ENCODE data around the gene AFF4. TPM values are rescaled to one million over a fixed set of nuclear protein-coding genes. Genes with fewer than 3 reads are reported as not detected.

The AFF4 gene
- total RNA-seq, 1 experiment from 2014 or later, result 58.1 TPM

DNA sequence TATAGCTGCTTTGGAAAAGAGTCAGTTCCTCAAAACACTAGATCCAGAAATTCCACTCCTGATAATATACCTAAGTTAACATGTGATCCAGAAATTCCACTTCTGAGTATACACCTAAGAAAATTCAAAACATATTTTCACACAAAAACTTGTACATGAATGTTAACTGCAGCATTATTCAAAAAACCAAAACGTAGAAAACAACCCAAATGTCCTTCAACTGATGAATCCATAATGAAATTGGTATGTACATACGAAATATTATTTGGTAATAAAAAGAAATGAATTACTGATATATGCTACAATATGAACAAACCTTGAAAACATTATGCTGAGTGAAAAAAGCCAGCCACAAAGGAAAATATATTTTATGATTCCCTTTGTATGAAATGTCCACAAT lies 16.5 kb upstream of the AFF4 start (continued):
- TF ChIP-seq, protein P1, sequence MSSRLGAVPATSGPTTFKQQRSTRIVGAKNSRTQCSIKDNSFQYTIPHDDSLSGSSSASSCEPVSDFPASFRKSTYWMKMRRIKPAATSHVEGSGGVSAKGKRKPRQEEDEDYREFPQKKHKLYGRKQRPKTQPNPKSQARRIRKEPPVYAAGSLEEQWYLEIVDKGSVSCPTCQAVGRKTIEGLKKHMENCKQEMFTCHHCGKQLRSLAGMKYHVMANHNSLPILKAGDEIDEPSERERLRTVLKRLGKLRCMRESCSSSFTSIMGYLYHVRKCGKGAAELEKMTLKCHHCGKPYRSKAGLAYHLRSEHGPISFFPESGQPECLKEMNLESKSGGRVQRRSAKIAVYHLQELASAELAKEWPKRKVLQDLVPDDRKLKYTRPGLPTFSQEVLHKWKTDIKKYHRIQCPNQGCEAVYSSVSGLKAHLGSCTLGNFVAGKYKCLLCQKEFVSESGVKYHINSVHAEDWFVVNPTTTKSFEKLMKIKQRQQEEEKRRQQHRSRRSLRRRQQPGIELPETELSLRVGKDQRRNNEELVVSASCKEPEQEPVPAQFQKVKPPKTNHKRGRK (CRISPR knock-in tag; IDR thresholded peaks at IDR 0.05; ENCODE audit: borderline replicate concordance), result no peak
- TF ChIP-seq TP53 (CRISPR knock-in tag; IDR thresholded peaks at IDR 0.05), result no peak
- no peak for TF ChIP-seq IRF2 (CRISPR knock-in tag; IDR thresholded peaks at IDR 0.05; ENCODE audit: borderline replicate concordance, low read depth)
- TF ChIP-seq, protein P2, sequence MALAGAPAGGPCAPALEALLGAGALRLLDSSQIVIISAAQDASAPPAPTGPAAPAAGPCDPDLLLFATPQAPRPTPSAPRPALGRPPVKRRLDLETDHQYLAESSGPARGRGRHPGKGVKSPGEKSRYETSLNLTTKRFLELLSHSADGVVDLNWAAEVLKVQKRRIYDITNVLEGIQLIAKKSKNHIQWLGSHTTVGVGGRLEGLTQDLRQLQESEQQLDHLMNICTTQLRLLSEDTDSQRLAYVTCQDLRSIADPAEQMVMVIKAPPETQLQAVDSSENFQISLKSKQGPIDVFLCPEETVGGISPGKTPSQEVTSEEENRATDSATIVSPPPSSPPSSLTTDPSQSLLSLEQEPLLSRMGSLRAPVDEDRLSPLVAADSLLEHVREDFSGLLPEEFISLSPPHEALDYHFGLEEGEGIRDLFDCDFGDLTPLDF (CRISPR knock-in tag; IDR thresholded peaks at IDR 0.05), result no peak
- TF ChIP-seq, protein P3, sequence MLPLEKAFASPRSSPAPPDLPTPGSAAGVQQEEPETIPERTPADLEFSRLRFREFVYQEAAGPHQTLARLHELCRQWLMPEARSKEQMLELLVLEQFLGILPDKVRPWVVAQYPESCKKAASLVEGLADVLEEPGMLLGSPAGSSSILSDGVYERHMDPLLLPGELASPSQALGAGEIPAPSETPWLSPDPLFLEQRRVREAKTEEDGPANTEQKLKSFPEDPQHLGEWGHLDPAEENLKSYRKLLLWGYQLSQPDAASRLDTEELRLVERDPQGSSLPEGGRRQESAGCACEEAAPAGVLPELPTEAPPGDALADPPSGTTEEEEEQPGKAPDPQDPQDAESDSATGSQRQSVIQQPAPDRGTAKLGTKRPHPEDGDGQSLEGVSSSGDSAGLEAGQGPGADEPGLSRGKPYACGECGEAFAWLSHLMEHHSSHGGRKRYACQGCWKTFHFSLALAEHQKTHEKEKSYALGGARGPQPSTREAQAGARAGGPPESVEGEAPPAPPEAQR (CRISPR knock-in tag; IDR thresholded peaks at IDR 0.05), result no peak
- no peak for TF ChIP-seq NFYB (CRISPR knock-in tag; conservative IDR thresholded peaks at IDR 0.05; ENCODE audit: low read depth)
- TF ChIP-seq, protein P4, sequence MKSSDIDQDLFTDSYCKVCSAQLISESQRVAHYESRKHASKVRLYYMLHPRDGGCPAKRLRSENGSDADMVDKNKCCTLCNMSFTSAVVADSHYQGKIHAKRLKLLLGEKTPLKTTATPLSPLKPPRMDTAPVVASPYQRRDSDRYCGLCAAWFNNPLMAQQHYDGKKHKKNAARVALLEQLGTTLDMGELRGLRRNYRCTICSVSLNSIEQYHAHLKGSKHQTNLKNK (CRISPR knock-in tag; IDR thresholded peaks at IDR 0.05), result no peak
- TF ChIP-seq, protein P5, sequence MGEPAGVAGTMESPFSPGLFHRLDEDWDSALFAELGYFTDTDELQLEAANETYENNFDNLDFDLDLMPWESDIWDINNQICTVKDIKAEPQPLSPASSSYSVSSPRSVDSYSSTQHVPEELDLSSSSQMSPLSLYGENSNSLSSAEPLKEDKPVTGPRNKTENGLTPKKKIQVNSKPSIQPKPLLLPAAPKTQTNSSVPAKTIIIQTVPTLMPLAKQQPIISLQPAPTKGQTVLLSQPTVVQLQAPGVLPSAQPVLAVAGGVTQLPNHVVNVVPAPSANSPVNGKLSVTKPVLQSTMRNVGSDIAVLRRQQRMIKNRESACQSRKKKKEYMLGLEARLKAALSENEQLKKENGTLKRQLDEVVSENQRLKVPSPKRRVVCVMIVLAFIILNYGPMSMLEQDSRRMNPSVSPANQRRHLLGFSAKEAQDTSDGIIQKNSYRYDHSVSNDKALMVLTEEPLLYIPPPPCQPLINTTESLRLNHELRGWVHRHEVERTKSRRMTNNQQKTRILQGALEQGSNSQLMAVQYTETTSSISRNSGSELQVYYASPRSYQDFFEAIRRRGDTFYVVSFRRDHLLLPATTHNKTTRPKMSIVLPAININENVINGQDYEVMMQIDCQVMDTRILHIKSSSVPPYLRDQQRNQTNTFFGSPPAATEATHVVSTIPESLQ (CRISPR knock-in tag; IDR thresholded peaks at IDR 0.05), result no peak
- TF ChIP-seq, protein P6, sequence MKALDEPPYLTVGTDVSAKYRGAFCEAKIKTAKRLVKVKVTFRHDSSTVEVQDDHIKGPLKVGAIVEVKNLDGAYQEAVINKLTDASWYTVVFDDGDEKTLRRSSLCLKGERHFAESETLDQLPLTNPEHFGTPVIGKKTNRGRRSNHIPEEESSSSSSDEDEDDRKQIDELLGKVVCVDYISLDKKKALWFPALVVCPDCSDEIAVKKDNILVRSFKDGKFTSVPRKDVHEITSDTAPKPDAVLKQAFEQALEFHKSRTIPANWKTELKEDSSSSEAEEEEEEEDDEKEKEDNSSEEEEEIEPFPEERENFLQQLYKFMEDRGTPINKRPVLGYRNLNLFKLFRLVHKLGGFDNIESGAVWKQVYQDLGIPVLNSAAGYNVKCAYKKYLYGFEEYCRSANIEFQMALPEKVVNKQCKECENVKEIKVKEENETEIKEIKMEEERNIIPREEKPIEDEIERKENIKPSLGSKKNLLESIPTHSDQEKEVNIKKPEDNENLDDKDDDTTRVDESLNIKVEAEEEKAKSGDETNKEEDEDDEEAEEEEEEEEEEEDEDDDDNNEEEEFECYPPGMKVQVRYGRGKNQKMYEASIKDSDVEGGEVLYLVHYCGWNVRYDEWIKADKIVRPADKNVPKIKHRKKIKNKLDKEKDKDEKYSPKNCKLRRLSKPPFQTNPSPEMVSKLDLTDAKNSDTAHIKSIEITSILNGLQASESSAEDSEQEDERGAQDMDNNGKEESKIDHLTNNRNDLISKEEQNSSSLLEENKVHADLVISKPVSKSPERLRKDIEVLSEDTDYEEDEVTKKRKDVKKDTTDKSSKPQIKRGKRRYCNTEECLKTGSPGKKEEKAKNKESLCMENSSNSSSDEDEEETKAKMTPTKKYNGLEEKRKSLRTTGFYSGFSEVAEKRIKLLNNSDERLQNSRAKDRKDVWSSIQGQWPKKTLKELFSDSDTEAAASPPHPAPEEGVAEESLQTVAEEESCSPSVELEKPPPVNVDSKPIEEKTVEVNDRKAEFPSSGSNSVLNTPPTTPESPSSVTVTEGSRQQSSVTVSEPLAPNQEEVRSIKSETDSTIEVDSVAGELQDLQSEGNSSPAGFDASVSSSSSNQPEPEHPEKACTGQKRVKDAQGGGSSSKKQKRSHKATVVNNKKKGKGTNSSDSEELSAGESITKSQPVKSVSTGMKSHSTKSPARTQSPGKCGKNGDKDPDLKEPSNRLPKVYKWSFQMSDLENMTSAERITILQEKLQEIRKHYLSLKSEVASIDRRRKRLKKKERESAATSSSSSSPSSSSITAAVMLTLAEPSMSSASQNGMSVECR (CRISPR knock-in tag; IDR thresholded peaks at IDR 0.05; ENCODE audit: borderline replicate concordance), result no peak
- no peak for TF ChIP-seq ZNF219 (CRISPR knock-in tag; IDR thresholded peaks at IDR 0.05; ENCODE audit: borderline replicate concordance)

DNA sequence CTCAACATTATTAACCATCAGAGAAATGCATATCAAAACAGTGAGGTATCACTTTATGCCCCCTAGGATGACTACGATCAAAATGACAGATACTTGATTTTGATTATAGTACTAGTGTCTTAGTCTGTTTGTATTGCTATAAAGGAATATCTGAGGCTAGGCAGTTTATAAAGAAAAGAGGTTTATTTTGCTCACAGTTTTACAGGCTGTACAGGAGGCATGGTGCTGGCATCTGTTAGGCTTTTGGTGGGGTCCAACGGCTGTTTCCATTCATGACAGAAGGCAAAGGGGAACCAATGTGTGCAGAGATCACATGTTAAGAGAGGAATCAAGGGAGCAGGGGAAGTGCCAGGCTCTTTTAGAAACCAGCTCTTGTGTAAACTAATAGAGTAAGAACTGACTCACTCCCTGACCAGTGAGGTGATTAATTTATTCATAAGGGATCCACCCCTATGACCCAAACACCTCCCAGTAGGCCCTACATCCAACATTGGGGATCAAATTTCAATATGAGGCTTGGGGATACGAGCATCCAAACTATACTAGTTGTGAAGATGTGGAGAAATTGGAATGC lies 16.0 kb upstream of the AFF4 start:
- ATAC-seq (no peak), DNase-seq (ENCODE audit: low spot score) (no peak)
- POLR2A ChIA-PET, result no interaction called here
- CTCF ChIA-PET, result no interaction called here
- Mint-ChIP-seq H3K4me3 (no peak overlapping the region), H3K36me3 (peaks cover 5% of the 10 kb centered on the region), H3K4me1 (no peaks in the 10 kb centered on the region), H3K9me3 (peaks cover 18% of the 10 kb centered on the region), H3K27ac (no peak overlapping the region), H3K27me3 (ENCODE audit: low read depth) (no peaks in the 10 kb centered on the region; the same call in 1 of the 2 replicates)
- TF ChIP-seq MYBL2 (CRISPR knock-in tag; IDR thresholded peaks at IDR 0.05) (no peak), GTF2I (CRISPR knock-in tag; conservative IDR thresholded peaks at IDR 0.05) (no peak), PRRX2 (CRISPR knock-in tag; IDR thresholded peaks at IDR 0.05) (no peak), CBFB (CRISPR knock-in tag; IDR thresholded peaks at IDR 0.05; ENCODE audit: low read depth) (no peak), NR3C1 (CRISPR knock-in tag; conservative IDR thresholded peaks at IDR 0.05; ENCODE audit: low read depth) (no peak), GRHL2 (CRISPR knock-in tag; IDR thresholded peaks at IDR 0.05; ENCODE audit: insufficient replicate concordance, severe bottlenecking) (no peak), RORB (CRISPR knock-in tag; IDR thresholded peaks at IDR 0.05) (no peak), ZNF396 (CRISPR knock-in tag; IDR thresholded peaks at IDR 0.05; ENCODE audit: borderline replicate concordance) (no peak)
- TF ChIP-seq, protein P7, sequence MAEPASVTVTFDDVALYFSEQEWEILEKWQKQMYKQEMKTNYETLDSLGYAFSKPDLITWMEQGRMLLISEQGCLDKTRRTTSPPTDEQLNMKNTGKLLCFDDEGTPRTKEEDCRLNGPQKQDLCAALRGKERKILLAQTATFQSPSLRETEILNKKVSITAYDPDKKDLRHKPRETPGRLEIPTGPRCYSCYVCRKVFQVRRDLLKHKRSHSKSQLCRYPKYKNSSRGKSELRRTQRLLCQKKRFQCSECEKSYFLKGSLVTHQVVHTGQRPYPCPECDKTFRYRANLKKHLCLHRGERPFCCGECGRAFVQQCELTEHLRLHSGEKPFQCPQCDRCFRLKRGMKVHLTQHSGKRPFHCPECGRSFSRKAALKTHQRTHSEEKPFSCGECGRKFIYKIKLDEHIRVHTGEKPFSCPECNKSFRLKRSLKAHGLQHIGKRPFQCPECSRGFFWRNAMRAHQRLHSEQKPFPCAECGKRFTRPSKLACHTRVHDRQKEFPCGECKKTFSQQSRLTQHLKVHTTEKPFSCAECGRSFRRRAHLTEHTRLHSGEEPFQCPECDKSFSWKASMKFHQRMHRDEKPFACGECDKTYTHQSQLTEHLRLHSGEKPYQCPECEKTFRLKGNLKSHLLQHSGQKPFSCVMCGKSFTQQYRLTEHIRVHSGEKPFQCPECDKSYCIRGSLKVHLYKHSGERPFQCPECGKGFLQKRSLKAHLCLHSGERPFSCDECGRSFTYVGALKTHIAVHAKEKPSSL (CRISPR knock-in tag; conservative IDR thresholded peaks at IDR 0.05), result no peak
- TF ChIP-seq, protein P8, sequence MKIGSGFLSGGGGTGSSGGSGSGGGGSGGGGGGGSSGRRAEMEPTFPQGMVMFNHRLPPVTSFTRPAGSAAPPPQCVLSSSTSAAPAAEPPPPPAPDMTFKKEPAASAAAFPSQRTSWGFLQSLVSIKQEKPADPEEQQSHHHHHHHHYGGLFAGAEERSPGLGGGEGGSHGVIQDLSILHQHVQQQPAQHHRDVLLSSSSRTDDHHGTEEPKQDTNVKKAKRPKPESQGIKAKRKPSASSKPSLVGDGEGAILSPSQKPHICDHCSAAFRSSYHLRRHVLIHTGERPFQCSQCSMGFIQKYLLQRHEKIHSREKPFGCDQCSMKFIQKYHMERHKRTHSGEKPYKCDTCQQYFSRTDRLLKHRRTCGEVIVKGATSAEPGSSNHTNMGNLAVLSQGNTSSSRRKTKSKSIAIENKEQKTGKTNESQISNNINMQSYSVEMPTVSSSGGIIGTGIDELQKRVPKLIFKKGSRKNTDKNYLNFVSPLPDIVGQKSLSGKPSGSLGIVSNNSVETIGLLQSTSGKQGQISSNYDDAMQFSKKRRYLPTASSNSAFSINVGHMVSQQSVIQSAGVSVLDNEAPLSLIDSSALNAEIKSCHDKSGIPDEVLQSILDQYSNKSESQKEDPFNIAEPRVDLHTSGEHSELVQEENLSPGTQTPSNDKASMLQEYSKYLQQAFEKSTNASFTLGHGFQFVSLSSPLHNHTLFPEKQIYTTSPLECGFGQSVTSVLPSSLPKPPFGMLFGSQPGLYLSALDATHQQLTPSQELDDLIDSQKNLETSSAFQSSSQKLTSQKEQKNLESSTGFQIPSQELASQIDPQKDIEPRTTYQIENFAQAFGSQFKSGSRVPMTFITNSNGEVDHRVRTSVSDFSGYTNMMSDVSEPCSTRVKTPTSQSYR (CRISPR knock-in tag; IDR thresholded peaks at IDR 0.05), result no peak
